Measurements from ENCODE around the gene ZSCAN20.

Gene ZSCAN20

DNA sequence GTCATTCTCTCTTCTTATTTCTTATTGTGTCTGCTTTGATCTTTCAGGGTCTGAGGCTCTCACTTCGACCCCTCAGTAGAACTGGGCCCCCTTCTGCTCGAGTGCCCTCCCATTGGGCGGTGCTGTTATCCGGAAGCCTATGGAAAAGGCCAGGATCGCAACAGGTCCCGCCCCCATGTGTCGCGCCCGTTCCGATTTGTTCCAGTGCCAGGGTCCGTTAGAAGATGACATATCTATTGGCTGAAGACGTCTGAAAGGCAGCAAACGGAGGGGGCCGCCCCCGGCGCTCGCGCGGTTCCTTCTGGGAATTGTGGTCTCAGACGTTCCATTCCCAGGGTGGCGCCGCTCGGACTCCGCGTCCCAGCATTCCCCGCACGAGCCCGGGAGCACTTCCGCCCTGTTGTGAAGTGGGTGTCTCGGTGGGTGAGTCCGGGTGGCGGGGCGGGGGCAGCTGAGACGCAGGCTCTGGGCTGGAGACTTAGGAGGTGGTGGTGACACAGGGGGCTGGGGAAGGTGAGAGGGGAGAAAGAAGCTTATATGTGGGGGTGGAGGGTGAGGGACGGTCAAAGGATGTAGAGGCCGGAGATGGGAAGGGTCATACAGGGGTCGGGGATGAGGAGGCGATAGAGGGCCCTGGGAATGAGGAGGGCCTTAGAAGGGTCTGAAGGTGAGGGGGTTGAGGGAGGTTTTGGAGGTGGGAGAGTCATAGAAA, at the start of gene ZSCAN20:
ZSCAN20 (plus strand) TSS at position 377 of the 712 bp plus-strand sequence. CDS start 6,644 bp downstream, outside the sequence.
- DNase-seq (ENCODE audit: low read depth): peak; percentile 65

DNA sequence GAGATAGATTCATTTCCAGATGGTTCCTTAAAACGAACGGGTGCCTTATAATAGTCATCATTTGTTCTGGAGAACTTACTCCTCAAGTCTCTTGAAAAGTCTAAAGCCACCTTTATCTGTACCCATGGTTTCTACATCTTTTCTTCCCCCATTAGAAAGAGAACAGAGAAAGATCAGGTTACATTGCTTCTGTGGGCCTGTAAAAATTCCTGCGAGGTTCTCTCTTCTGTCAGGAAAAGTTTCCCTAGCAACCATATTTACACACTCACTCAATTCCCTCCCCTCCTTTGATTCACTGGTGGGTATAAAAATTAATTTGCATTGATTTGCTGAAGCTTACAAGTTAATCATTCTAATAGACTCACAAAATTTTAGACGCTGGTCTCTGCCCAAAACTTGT, 48.2 kb upstream of the ZSCAN20 start:
- no peak for DNase-seq (ENCODE audit: low read depth)

DNA sequence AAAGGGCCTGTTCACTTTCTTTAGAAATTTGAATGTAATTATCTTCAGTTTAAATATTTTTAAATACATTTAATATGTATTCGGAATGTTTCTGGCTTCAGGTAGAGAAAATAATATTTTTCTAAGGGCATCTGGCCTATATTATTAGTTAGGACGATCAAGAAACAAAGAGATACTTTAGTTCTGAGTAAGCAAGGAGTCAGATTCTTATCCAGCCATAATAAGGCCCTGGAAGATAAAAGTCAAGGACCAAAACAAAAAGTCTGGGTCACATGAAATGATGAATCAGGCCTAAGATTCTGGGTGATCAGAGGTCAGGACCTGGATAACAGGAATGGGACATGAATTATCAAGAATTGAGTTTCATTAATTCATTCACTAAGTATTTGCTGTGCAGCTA, 47.8 kb upstream of the ZSCAN20 start:
- no peak for DNase-seq (ENCODE audit: low read depth)

DNA sequence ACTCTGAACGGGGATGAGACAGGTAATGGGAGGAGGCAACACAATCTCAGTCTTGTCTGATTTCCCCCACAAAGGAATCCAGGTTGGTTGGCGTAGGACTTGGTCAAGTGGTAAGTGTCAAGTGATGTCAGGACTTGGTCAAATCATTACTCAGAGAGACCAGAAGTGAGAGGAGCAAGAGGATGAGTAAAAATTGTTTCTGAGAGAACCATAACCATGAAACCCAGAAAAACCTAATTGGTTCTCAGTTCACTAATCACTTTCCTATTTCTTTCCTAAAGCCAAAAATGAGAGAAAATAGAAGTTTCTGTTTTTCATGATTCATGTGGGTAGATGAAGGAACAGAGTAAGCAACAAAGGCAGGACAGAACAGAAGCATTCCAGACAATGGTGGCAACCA, 46.5 kb upstream of the ZSCAN20 start:
- no peak for DNase-seq (ENCODE audit: low read depth)

DNA sequence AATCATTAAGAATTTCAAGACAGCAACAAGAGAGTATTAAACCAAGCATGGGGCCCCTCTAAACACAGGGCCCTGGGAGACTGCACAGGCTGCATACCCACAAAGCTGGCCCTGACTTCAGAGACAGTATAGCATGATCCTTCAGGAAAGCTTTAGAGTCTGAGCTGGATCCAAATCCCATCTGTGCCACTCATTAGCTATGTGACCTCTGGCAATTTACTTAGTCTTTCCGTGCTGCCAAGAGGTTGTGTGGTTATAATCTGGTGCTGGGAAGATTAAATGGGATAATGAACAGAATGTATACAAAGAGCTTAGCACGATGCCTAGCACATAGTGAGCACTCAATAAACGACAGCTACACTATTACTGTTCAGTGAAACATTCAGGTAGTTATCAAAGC, 45.5 kb upstream of the ZSCAN20 start:
- no peak for DNase-seq (ENCODE audit: low read depth)

DNA sequence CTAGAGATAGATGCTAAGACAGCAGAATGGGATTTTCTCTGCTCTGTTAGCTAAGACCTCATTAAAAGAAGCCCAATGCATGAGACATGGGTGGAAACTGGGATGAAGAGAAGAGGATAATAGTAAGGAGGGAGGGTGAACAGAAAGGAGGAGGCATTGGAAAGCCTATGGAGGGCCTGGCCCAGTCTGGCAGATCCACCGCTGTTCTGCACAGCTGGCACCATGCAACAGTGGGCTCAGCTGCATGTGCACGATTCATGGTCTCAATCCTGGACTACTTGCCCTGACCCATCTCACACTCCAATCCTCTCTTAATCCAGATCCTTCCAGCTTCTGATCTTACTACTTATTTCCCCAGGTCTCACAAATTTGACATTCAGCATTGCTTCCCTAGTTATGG, 43.8 kb upstream of the ZSCAN20 start:
- no peak for DNase-seq (ENCODE audit: low read depth)

DNA sequence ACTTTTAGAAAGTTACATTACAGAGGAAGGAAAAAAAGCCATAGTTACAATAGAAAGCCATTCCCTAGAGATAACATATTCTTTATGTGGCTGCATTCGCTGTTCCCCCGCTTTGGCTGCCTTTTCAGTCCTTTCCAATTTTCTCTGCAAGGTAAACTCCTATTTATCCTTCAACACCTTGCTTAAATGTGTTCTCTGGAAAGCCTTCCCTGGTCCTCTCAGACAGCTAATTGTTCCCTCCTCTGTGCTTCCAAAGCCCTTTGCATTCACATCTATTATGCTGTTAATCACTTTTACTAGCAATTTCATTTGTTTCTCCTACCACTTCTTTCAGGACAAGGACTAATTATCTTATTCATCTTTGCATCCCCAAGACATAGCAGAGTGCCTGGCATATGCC, 43.1 kb upstream of the ZSCAN20 start:
- DNase-seq (ENCODE audit: low read depth): no peak

DNA sequence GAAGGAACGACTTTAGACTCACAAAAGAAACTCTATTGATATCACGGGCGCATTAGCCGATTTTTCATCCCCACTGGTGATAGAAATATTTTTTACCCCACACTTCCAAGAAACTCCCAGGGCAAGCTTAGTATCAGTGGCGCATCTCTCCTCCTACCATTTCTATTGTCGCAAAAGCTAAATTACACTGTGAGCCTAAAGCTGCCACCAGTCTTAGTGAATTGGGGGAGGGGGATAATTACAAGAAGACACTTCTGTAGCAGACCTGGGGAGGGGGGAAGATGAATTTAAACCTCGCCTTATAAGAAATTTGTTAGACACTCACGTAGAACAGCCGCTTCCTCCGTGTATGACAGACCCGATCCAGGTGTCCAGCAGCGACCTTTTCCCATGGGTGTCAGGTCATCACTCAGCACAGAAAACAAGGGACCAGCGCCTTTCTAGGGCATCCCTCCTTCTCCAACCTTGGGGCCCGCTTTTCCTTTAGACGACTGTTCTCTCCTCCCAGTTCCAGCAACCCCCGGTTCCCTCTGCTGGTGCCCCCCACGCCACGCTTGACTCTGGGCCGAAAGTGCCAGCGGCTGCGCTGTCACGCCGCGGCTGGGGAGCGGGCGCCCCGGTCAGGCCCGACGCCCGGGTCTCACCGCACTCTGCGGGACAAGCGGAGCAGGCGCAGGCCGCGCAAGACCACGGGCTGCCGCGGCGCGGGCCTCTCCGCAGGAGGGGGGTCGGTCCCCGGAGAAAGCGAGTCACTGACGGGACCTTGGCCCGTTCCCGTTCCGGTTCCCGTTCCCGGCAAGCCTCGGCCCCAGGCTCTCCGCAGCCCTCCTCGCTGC, 42.4 kb upstream of the ZSCAN20 start:
- no peak for DNase-seq (ENCODE audit: low read depth)

DNA sequence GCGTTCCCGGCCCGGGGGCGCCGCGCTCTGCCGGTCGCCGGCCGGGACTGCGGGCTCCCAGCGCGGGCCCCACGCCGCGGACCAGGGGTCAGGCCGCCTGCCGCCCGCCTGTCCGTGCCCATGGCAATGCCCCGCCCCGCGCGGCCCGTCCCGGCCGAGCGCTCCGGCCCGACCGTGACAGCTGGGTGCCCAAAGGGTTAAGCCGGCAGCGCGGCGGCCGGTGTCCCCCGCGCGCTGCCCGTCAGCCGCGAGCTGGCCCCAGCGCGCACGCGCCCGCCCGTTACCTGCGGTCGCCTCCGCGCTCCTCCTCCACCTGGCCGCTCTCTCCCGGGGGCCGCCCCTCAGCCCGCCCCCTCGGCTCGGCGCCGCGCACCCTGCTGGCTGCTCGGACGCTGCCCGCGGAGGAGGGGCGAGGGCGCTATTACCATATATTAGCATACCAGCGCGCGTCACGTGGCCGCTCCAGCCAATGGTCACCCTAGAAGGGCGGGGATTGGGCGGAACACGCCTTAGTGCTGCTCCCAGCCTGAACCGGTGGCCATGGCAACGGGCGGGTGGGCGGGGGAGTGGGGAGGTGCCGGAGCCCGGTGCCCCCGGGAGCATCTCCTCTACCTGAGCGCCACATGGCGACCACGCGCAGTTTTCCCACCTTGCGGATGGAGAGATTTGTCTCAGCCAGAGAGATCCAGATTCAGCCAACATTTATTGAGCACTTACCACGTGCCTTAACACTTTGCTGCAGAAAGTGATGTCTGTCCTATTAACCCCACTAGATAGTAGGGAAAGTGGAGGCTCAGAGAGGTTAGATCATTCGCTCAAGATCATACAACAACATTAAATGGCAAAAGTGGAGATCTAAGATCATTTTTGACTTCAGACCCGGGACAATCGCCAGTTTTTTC, 41.5 kb upstream of the ZSCAN20 start, which contains the start of gene PHC2:
PHC2 (minus strand) TSS at position 404 of the 902 bp plus-strand sequence. CDS start 55,556 bp downstream, outside the sequence.
- DNase-seq (ENCODE audit: low read depth): peak; percentile 77

DNA sequence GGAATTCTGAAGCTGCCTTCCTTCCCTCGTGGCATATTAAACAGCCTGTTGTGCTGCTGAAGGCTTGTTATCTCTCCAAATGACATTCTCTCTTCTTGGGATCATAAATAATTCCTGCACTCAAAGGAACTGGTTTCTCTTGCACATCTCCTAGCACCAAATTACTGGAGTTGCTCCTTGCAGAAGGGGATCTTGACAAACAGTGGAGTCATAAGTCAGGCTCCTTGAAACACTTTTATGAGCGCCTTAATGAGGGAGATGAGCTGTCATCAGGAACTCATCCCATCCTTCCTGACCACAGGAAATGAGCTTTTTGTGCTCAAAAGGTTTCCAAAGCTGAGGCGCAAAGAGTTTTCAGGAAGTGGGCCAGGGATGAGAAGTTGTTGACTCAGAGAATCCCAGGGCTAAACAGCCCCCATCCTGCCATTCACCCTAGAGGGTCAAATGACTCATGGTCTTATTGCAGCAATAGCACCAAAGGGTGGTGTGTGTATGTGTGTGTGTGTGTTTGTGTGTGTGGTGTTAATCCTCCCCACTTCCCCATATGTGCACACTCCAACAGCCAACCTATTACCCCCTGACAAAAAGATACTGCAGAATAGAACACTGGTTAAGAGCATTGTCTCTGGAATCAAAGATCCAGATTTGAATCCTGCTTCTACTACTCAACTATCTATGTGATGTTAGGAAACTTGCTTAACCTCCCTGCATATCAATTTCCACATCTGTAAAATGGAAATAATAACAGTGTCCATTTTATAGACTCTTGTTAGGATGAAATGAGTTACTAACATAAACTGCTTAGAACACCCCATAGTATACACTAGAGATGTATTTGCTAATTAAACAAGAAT, 38.7 kb upstream of the ZSCAN20 start:
- no peak for DNase-seq (ENCODE audit: low read depth)

DNA sequence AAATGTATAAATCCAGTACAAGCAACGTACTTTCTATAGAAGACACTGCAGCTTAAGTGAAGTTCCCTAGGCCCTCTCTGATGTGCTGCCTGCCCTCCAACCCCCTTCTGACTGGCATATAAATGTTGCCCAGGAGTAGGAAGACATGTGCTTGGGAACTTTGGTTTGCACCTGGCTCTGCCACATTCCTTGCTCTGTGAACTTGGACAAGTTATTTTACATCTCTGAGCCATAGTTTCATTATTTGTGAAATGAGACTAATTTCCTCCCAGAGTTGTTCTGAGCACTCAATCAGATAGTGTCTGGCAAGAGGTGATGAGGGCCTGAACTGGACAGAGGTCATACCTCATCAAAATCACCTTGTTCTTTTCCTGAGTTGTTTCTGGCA, 38.1 kb upstream of the ZSCAN20 start:
- DNase-seq (ENCODE audit: low read depth): no peak

DNA sequence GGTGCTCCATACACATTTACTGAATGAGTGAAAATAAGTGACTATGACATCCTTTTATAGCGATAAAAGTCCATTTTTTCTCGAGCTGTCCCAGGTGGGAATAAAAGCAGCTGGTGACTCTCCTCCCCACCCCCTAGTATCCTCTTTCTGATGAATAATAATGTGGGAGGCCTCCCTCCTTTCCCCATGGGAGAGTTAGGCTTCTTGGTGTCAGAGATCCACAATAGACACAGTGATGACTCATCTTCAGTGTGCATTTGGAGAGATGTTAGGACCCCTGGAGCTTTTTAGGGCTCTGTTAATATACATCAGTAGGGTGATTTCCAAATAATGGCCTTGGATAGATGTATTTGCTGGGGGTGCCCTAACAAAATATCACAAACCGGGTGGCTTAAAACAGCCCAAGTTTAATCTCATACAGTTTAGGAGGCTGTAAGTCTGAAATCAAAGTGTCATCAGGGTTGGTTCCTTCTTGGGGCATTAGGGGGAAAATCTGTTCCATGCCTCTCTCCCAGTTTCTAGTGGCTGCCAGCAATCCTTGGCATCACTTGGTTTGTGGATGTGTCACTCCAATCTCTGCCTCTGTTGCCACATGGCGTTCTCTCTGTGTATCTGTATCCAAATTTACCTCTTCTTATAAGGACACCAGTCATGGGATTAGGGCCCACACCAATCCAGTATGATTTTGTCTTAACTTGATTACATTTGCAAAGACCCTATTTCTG, 37.2 kb upstream of the ZSCAN20 start:
- no peak for DNase-seq (ENCODE audit: low read depth)

DNA sequence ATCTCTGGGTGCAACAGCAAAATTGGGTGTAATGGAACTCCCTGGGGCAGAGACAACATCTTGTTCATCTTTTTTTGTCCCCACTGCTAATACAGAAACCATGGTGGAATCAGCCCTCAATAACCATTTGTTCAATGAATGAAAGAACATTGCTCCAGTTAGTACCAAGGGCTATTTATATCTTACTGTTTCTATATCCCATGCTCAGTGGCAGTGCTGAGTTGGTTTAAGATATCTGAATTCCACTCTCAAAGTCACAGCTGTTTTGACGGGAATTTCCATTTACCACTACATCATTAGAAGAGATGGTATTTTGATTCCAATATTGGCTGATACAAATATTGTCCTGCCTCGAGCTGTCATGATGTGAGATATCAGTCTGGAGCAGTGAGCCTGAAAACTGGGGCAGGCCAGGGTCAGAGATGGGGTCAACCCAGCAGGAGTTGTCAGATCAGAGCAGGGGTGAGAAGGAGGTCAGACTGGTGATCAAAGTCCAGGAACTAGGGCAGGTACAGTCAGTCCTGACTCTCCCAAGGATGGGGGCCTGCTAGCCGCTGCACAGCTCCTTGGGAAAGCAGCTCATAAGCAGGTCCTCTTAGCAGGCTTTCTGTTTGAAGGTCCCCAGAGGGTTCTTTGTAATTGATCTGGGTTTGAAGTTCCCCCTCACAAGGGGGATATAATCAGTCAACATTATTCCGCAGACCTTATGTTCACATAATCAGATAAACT, 35.7 kb upstream of the ZSCAN20 start:
- no peak for DNase-seq (ENCODE audit: low read depth)

DNA sequence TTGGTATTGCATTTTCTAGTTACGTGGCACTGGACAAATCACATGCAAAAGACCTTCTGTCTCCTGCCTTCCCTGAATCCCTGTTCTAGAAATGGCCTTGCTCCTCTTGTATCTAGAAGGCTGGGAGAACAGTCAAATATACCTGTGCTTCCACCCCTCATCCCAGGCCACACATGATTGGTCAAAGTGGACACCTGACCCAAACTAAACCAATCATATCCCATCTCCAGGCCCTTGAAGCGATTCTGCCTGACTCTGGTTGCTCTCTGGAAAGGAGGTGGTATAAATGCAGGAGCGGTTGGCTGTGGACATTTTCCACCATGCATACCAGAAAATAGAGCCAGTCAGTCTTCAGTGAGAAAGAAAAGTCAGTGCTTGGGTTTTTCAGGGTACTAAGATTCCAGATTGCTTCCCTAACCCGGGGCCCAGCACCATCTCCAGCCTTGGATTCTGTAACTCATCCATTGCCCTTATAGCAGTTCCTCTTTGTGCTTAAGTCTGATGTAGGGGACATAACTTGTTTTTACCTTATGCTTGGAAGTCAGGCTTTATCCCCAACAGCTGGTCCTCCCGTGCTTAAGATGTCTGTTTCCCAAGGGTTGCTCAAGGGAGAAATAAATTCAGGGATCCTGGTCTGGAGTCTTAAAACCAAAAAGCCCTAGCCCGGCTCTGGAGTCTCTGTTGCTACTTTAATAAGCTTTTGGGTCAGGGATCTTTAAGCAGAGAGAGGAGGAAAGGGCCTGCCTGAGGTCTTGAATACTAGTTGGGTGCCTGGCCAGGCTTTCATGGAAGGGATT, 33.9 kb upstream of the ZSCAN20 start:
- no peak for DNase-seq (ENCODE audit: low read depth)

DNA sequence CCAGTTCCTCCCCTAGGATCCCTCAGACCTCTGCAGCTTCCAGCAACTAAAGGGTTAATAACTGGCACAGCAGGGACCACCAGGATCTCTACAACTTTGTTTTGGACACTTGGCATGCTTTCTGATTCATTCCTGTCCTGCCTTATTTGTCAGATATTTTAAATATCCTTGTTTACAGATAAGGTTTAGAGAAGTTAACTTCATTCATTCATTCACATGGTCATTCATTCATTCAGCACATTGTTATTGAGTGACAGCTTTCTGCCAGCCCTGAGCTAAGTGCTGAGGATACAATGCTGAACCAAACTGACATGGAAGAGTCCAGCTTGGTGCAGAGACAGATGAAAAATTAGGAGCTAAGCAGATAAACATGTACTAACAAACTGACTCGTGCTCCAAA, 32.8 kb upstream of the ZSCAN20 start:
- DNase-seq (ENCODE audit: low read depth): no peak

DNA sequence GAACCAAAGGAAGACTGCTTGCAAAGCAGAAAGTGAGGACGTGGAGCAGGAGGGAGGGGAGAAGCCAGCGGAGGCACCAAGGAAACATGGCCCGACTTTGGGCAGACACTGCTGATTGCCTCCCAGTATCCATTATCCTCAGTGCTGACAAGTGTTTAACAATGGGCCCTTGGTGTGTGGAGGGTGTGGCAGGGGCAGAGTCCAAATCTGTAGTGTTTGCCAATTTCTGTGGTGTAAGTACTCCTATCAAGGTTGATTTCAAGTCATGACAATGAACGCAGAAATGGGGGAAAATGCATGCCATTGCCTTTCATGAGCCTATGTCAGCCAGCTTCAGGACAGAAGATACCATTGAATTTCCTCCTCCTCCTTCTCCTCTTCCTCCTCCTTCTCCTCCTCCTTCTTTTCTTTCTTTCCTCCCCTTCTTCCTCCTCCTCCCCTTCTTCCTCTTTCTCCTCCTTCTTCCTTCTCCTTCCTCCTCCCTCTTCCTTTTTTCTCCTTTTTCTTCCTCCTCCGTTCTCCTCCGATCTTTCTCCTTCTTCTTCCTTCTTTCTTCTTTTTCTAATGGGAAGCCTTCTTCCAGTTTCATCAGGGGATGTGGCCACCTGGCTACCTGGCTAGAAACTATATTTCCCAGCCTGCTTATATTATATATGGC, 31.2 kb upstream of the ZSCAN20 start:
- DNase-seq (ENCODE audit: low read depth): no peak

DNA sequence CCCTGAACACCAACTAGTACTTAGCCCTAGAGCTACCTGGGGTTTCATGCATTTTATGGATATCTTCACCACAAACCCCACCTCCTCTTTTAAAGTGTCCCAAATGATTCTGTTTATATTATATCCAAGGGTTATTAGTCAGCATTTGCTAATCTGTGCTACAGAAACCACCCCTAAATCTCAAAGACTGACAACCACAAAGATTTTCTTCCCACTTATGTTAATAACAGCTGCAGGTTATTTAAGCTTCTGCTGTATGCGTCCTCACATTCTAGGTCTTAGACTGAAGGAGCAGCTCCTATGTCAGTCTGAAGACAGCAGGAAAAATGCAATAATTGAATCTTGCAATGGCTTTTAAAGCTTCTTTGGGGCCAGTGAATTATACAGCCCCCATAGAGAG, 30.3 kb upstream of the ZSCAN20 start:
- DNase-seq (ENCODE audit: low read depth): no peak

DNA sequence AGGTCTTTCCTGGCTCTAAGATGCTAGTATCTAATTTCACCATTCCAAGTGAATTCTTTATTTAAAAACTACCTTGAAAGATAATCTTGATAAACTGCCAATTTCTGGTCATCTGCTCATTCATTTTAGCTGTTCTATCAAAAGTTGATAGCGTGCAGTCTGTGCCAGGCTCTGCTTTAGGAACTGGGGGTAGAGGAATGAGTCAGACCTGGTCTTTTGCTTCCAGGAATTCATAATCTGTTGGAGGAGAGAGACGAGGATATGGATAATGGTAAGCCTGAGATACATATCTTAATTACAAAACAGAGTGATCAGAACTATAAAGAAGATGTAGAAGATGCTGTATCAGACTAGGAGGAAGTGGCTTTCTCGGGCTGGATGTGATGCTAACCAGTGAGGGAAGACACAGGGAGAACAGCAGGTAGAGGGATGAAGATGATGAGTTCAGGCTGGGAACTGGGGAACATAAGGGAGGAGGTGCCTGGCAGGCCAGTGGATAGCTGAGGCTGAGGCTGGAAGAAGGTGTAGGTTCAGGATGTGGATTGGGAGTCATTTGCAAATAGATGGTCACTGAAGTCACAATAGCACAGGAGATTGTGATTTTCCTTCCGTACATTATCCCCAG, 29.3 kb upstream of the ZSCAN20 start:
- DNase-seq (ENCODE audit: low read depth): no peak

Data from stimulated activated CD8-positive, alpha-beta memory T cell treated with anti-CD3 and anti-CD28 coated beads, Interleukin-15, amount 100 ng/mL, for 1 hour (primary cell).